Endothelial cell of umbilical vein (primary cell): ENCODE measurements around the gene HPCAL4. TPM values are rescaled to one million over a fixed set of nuclear protein-coding genes. Genes with fewer than 3 reads are reported as not detected.

Experiments
- BruUV-seq: library from RNA; stranded (reverse); fragments of 400-500 nt; replicated peaks from 2 replicates; lab custom pipeline; 2021; lab: Mats Ljungman, UMichigan
- CTCF ChIA-PET: fragments of 300-600, 350-600 bp; sonication (Branson Sonifier 250); formaldehyde crosslinking; loops from one replicate; lab custom pipeline; 2021; ENCODE audit warnings: antibody characterized with exemption, inconsistent platforms; lab: Charles Lee
- POLR2A ChIA-PET: fragments of 300-600, 350-600 bp; sonication (Branson Sonifier 250); formaldehyde crosslinking; loops from one replicate; lab custom pipeline; 2021; ENCODE audit warnings: antibody characterized with exemption, inconsistent platforms; lab: Charles Lee
- DNase-seq: peaks from one replicate; pipeline ENCODE4 v3.0.0-alpha.2; 2011; ENCODE audit warnings: low read depth, low spot score
- FAIRE-seq: peaks from 2 replicates; lab custom pipeline; 2011; peaks lifted over from hg19 to GRCh38; lab: Jason Lieb, UNC
- H2AFZ ChIP-seq: 2 replicates; pipeline ENCODE4 v1.6.0; 2012; ENCODE audit warnings: low read depth, low read length, control low read depth, inconsistent platforms
- H3K27ac ChIP-seq: 2 replicates; pipeline ENCODE4 v1.5.1; 2011; ENCODE audit warnings: low read depth, mild to moderate bottlenecking, control low read depth, low read length, moderate library complexity; ENCODE audit not compliant: insufficient read depth
- H3K27me3 ChIP-seq, 2 experiments: 2 replicates each; pipeline versions ENCODE4 v1.6.0 to v1.6.1; 2011; ENCODE audit warnings: low read length in 2 of 2, mixed read lengths in 1 of 2; ENCODE audit not compliant: control insufficient read depth in 2 of 2, insufficient read depth in 2 of 2
- H3K36me3 ChIP-seq, 2 experiments: 2 replicates in 1 of 2; 3 replicates in 1 of 2; pipeline ENCODE4 v1.5.1; 2011; ENCODE audit warnings: low read length in 2 of 2, mild to moderate bottlenecking in 1 of 2, moderate library complexity in 1 of 2; ENCODE audit not compliant: control insufficient read depth in 2 of 2, insufficient read depth in 2 of 2; ENCODE audit errors: extremely low read depth in 1 of 2
- H3K4me1 ChIP-seq: 3 replicates; pipeline ENCODE4 v1.5.1; 2011; ENCODE audit warnings: mild to moderate bottlenecking, low read length; ENCODE audit not compliant: control insufficient read depth, insufficient read depth; ENCODE audit errors: extremely low read depth
- H3K4me2 ChIP-seq: 2 replicates; pipeline ENCODE4 v1.6.1; 2011; ENCODE audit warnings: low read length, control low read depth, mixed read lengths; ENCODE audit not compliant: insufficient read depth
- H3K4me3 ChIP-seq, 3 experiments: fragments of 200-600 bp in 1 of 3; sonication (generic), shearing (Covaris generic) in 1 of 3; replicated peaks in 1 of 3; 2 replicates each; pipeline ENCODE4 v1.5.1; 2011 to 2016; ENCODE audit warnings: control low read depth in 3 of 3, low read length in 3 of 3, mild to moderate bottlenecking in 2 of 3, inconsistent platforms in 1 of 3, low read depth in 1 of 3, moderate library complexity in 1 of 3; ENCODE audit not compliant: insufficient read depth in 1 of 3
- H3K79me2 ChIP-seq: 2 replicates; pipeline ENCODE4 v1.6.0; 2012; ENCODE audit warnings: low read length, inconsistent platforms; ENCODE audit not compliant: control insufficient read depth, insufficient read depth
- H3K9ac ChIP-seq: replicated peaks from 2 replicates; pipeline ENCODE3; 2011; ENCODE audit warnings: low read length, control low read depth; ENCODE audit not compliant: insufficient read depth; ENCODE audit errors: extremely low read depth
- H3K9me1 ChIP-seq: replicated peaks from 3 replicates; pipeline ENCODE4 v1.6.0; 2011; ENCODE audit warnings: mild to moderate bottlenecking, low read length; ENCODE audit not compliant: control insufficient read depth, insufficient read depth; ENCODE audit errors: extremely low read depth
- H3K9me3 ChIP-seq: replicated peaks from 2 replicates; pipeline ENCODE4 v1.5.1; 2012; ENCODE audit warnings: low read length, inconsistent platforms; ENCODE audit not compliant: control insufficient read depth, insufficient read depth
- H4K20me1 ChIP-seq: replicated peaks from 2 replicates; pipeline ENCODE3; 2011; ENCODE audit warnings: mild to moderate bottlenecking, low read length; ENCODE audit not compliant: control insufficient read depth, insufficient read depth; ENCODE audit errors: extremely low read depth
- CTCF ChIP-seq, 2 donors: IDR thresholded peaks; 1 replicate in 1 of 2; 2 replicates in 1 of 2; pipeline ENCODE4 v1.5.1; 2011; ENCODE audit warnings: low read length in 2 of 2, mild to moderate bottlenecking in 2 of 2, moderate library complexity in 2 of 2, control low read depth in 1 of 2, inconsistent platforms in 1 of 2, low read depth in 1 of 2; ENCODE audit not compliant: insufficient read depth in 1 of 2; ENCODE audit errors: extremely low read depth in 1 of 2
- EZH2 ChIP-seq: IDR thresholded peaks from 2 replicates; pipeline ENCODE4 v1.6.1; 2012; ENCODE audit warnings: borderline replicate concordance, low read depth, mild to moderate bottlenecking, moderate library complexity, low read length, inconsistent platforms; ENCODE audit not compliant: severe bottlenecking
- FOS ChIP-seq: IDR thresholded peaks from 2 replicates; pipeline ENCODE4 v1.6.1; 2011; ENCODE audit warnings: mild to moderate bottlenecking, low read length, moderate library complexity, borderline replicate concordance; ENCODE audit not compliant: insufficient read depth
- GATA2 ChIP-seq: IDR thresholded peaks from 2 replicates; pipeline ENCODE4 v1.7.0; 2011; ENCODE audit warnings: low read depth, mild to moderate bottlenecking, moderate library complexity, mixed read lengths, low read length; ENCODE audit not compliant: insufficient read length, insufficient read depth
- JUN ChIP-seq: IDR thresholded peaks from 2 replicates; pipeline ENCODE4 v1.6.1; 2011; ENCODE audit warnings: borderline replicate concordance, low read depth; ENCODE audit not compliant: insufficient read length, insufficient read depth
- MYC ChIP-seq: IDR thresholded peaks from one replicate; pipeline ENCODE4 v1.6.1; 2011; ENCODE audit warnings: mild to moderate bottlenecking, low read depth, low read length
- POLR2A ChIP-seq: IDR thresholded peaks from 2 replicates; pipeline ENCODE4 v1.6.1; 2012; ENCODE audit warnings: low read depth, mild to moderate bottlenecking, control low read depth, low read length
- POLR2AphosphoS5 ChIP-seq: IDR thresholded peaks from 2 replicates; pipeline ENCODE4 v1.6.1; 2012; ENCODE audit warnings: low read depth, mild to moderate bottlenecking, control low read depth, low read length, moderate library complexity; ENCODE audit not compliant: insufficient read depth
- dilution Hi-C: fragments of 300-500 bp; cut with MboI; formaldehyde crosslinking; loops from one replicate; pipeline ENCODE4 v1.15.0; 2019; ENCODE audit warnings: low sequenced_read_pairs; ENCODE audit not compliant: extremely low pct_ligation_motif_present
- intact Hi-C: fragments of 100-400 bp; cut with micrococcal nuclease; formaldehyde crosslinking; loops from one replicate; pipeline ENCODE4 v1.10.0; 2022
- polyA plus RNA-seq, 4 experiments: library from polyadenylated mRNA; depleted of rRNA in 3 of 4; stranded (reverse) in 3 of 4; unstranded in 1 of 4; fragments of >200 nt; gene quantifications; 2 replicates each; pipeline versions ENCODE4 v1.2.1 to v1.2.3, GENCODE V29; 2011 to 2012; ENCODE audit warnings: missing spikeins in 1 of 4
- total RNA-seq: library from RNA; stranded (reverse); gene quantifications from 2 replicates; pipeline ENCODE4 v1.2.3, GENCODE V29; 2021

Gene HPCAL4
- total and polyA plus RNA-seq, 2 donors (not counting 3 experiments of a cell fraction or from before 2014, with no cell fraction given), result not detected

- intact Hi-C loops (no loop called here), dilution Hi-C loops (no loop called here)
- H3K27ac ChIP-seq, result no peak overlapping the region
- H3K4me3 ChIP-seq, result no peak overlapping the region
- no peak overlapping the region for H2AFZ ChIP-seq
- TF ChIP-seq MYC (no peak), FOS (no peak), CTCF (IDR thresholded peaks at IDR 0.05; ENCODE audit: extremely low read depth in 1 of 2, insufficient read depth in 1 of 2, low read depth in 1 of 2, low read length in 2 of 2) (no peak), EZH2 (peak; percentile 11), POLR2A (no peak), POLR2AphosphoS5 (no peak), JUN (no peak), GATA2 (no peak)
- H4K20me1 ChIP-seq, result no peaks in the 10 kb centered on the region
- H3K4me1 ChIP-seq, result peaks cover 5% of the 10 kb centered on the region
- FAIRE-seq (no peak), DNase-seq (no peak)
- H3K9ac ChIP-seq, result no peak overlapping the region
- H3K27me3 ChIP-seq, result peaks cover 41 to 81% of the 10 kb centered on the region in 2 experiments
- no peaks in the 10 kb centered on the region for H3K9me1 ChIP-seq
- no TSS peak for BruUV-seq
- no peaks in the 10 kb centered on the region for H3K79me2 ChIP-seq
- no peak overlapping the region for H3K4me2 ChIP-seq
- H3K9me3 ChIP-seq, result no peaks in the 10 kb centered on the region
- ChIA-PET CTCF (interaction anchor here (1.4 kb wide), 1 partner anchor 122 kb away, joined by 5 read pairs; no protein-coding TSS in a partner anchor), POLR2A (no interaction called here)
- H3K36me3 ChIP-seq, result no peaks in the 10 kb centered on the region
Observed at GRCh38 chr1:39727932-39728317, 36.7 kb upstream of the HPCAL4 start.
